Measurements from ENCODE around the gene ZNF236. TPM values are rescaled to one million over a fixed set of nuclear protein-coding genes. Genes with fewer than 3 reads are reported as not detected.

Gene ZNF236
- total RNA-seq, 1 experiment from 2014 or later: 6.3 TPM

DNA sequence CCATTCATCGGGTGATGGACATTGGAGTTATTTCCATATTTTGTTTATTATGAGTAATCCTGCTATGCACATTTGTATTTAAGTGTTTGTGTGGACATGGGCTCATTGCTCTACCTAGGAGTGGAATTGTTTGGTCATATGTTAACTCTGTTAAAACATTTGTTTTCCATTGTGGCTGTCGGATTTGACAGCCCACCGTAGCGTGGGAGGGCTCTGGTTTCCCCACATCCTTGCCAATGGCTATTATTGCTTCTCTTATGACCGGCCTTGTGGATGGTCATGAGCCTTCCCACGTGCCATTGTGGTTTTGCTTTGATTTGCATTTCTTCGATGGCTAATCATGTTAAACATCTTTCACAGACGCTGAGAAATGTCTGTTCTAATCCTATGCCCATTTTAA, 92.0 kb downstream of the ZNF236 start:
- Histone ChIP-seq H3K27ac (no peak overlapping the region), H3K36me3 (peaks cover 34% of the 10 kb centered on the region), H3K27me3 (replicated peaks) (no peaks in the 10 kb centered on the region), H3K4me1 (replicated peaks) (no peaks in the 10 kb centered on the region), H3K9me3 (replicated peaks) (no peaks in the 10 kb centered on the region), H3K4me3 (no peak overlapping the region)
- no peak for DNase-seq (ENCODE audit: low read depth in 1 of 2, low spot score in 2 of 2)

DNA sequence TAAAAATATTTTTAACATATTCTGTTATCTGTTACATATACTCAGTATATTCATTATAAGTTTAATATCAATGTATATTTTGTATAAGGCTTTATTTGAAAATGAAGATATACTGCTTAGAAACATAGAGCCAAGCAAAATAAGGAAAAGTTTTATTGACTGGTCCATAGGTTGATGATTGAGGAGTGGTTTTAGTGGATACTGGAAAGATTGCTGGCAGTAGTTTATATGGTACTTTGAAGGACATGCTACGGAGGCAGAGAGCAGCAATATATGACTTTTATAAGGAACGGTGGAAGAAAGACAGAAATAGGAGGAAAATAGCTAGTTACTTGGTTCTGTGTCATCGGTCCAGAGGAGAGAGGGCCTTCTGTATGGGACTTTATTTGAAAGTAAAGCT, 92.4 kb downstream of the ZNF236 start:
- Histone ChIP-seq H3K27me3 (replicated peaks) (no peaks in the 10 kb centered on the region), H3K36me3 (peaks cover 38% of the 10 kb centered on the region), H3K27ac (no peak overlapping the region), H3K4me3 (no peak overlapping the region), H3K9me3 (replicated peaks) (no peaks in the 10 kb centered on the region), H3K4me1 (replicated peaks) (no peaks in the 10 kb centered on the region)
- no peak for DNase-seq (ENCODE audit: low read depth in 1 of 2, low spot score in 2 of 2)

DNA sequence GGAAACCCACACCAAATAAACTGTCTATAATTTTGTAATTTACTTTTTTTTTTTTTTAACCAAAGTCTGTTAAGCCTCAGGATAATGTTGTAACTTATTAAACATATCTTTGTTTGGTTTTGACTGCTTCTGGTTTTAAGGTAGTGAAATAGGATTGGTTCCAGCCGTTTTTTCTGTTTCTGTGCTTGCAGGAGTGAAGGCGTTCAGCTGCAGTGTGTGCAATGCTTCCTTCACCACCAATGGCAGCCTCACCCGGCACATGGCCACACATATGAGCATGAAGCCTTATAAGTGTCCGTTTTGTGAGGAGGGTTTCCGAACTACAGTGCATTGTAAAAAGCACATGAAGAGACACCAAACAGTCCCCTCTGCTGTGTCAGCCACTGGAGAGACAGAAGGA, 93.1 kb downstream of the ZNF236 start:
- no peak for DNase-seq (ENCODE audit: low read depth in 1 of 2, low spot score in 2 of 2)

DNA sequence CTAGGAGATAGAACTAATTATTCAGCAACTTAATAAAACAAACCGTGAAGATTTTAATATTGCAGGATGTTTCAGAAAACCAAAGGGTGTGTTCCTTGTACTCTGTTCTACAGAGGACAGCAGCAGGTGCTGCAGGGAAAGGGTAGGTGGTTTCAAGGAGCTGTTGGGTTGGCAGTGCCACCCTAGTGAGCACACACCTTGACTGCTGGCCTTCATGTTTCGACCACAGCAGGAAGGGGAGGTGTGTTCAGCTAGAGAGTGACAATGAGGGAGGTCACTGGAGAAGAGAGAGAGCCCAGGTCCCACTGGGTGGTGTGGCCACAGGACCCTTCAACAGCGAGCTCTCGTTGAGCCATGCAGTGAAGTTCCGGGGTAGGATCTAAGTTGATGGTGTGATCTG, 98.6 kb downstream of the ZNF236 start:
- Histone ChIP-seq H3K4me3 (no peak overlapping the region), H3K27ac (no peak overlapping the region), H3K36me3 (peaks cover 42% of the 10 kb centered on the region), H3K27me3 (replicated peaks) (no peaks in the 10 kb centered on the region), H3K4me1 (replicated peaks) (no peaks in the 10 kb centered on the region), H3K9me3 (replicated peaks) (no peaks in the 10 kb centered on the region)
- no peak for DNase-seq (ENCODE audit: low read depth in 1 of 2, low spot score in 2 of 2)

More for the DNA sequence above, 93.1 kb downstream of the ZNF236 start:
- Histone ChIP-seq H3K27ac (no peak overlapping the region), H3K27me3 (replicated peaks) (no peaks in the 10 kb centered on the region), H3K9me3 (replicated peaks) (no peaks in the 10 kb centered on the region), H3K4me1 (replicated peaks) (no peaks in the 10 kb centered on the region), H3K36me3 (peaks cover 37% of the 10 kb centered on the region), H3K4me3 (no peak overlapping the region)

DNA sequence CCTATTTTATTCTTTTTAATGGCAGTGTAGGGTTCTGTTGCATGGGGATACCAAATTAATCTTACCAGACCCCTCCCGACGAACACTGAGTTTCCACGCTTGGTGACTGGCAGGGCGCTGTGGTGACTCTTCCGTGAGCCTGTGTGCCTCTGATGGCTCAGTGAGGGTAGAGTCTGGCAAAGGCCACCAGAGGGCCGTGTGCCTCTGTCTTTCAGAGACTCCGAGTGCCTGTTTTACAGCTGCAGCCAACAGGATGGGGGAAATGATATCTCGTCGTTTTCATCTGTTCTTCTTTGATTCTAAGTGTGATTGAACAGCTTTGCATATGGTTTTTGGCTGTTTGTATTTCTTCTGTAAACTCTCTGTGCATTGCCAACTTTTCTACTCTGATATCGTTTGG, 99.8 kb downstream of the ZNF236 start:
- Histone ChIP-seq H3K4me1 (replicated peaks) (no peaks in the 10 kb centered on the region), H3K27me3 (replicated peaks) (no peaks in the 10 kb centered on the region), H3K4me3 (no peak overlapping the region), H3K36me3 (peaks cover 41% of the 10 kb centered on the region), H3K9me3 (replicated peaks) (no peaks in the 10 kb centered on the region), H3K27ac (no peak overlapping the region)
- DNase-seq (ENCODE audit: low read depth in 1 of 2, low spot score in 2 of 2): no peak

DNA sequence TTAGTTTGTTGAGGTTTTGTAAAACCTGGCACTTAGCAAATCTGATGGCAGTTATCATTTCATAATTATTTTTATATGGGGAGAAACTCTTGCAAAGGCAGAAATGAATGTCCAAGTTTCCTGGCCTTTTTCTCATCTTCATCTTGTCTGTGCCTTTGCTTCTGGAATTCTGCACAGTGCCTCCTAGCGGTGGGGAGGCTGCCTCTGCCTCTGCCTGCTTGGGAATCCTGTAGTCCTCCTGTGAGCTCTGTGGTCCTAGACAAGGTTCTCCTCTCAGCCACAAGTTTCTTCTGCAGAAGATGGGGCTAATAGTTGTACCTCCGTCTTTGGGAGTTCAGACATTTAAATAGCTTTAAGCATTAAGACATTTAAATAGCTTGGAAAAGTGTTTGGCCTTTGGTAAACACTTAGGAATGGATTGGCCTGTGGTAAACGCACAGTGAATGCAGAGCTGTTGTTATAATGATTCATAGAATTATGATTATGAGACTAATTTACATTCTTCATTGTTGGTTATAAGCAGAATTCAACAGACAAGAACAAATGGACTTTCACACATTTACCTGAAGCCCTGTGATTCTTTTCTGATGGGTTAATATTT, 101.2 kb downstream of the ZNF236 start:
- no peak overlapping the region for H3K4me3 ChIP-seq
- no peaks in the 10 kb centered on the region for H3K9me3 ChIP-seq (replicated peaks)
- peak in 1 of 2 experiments; percentile 5 for DNase-seq (ENCODE audit: low read depth in 1 of 2, low spot score in 2 of 2)
- no peaks in the 10 kb centered on the region for H3K27me3 ChIP-seq (replicated peaks)
- H3K27ac ChIP-seq: no peak overlapping the region
- H3K4me1 ChIP-seq (replicated peaks): no peaks in the 10 kb centered on the region
- peaks cover 50% of the 10 kb centered on the region for H3K36me3 ChIP-seq

DNA sequence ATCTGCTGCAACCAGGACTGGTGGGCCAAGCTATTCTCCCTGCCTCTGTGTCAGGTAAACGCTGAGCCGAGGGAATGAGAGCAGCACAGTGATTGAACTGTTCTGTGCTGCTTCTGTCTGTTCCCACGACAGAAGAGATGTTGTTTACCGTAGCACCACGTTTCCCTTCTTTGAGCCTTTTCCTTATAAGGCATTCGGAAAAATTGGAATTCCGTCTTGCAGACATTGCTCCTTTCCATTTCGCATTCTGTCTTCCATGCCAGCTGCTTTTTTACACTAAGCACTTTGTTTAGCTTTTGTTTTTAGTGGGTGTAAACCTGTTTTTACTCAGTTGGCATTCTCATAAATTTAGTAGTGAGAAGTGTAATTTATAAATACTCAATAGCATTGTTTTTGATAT, 103.1 kb downstream of the ZNF236 start:
- no peak overlapping the region for H3K4me3 ChIP-seq
- DNase-seq (ENCODE audit: low read depth in 1 of 2, low spot score in 2 of 2): no peak
- no peak overlapping the region for H3K27ac ChIP-seq
- no peaks in the 10 kb centered on the region for H3K4me1 ChIP-seq (replicated peaks)
- no peaks in the 10 kb centered on the region for H3K9me3 ChIP-seq (replicated peaks)
- no peaks in the 10 kb centered on the region for H3K27me3 ChIP-seq (replicated peaks)
- peaks cover 51% of the 10 kb centered on the region for H3K36me3 ChIP-seq

DNA sequence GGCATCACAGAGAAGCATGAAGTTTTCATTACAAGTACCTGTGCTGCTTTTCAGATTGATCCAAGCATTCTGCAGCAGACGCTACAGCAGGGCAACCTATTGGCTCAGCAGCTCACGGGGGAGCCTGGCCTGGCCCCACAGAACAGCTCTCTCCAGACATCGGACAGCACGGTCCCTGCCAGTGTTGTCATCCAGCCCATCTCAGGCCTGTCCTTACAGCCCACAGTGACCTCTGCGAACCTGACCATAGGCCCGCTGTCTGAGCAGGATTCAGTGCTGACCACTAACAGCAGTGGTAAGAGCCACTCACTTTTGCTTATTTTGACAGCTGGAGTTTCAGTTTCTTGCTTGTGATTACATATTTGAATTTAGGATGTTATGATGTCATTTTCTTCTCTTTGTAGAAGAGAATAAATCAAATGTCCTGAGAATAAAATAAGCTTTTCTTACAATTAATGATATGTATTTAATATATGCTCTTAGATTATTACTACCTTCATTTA, 104.9 kb downstream of the ZNF236 start:
- no peaks in the 10 kb centered on the region for H3K9me3 ChIP-seq (replicated peaks)
- peaks cover 47% of the 10 kb centered on the region for H3K36me3 ChIP-seq
- no peaks in the 10 kb centered on the region for H3K4me1 ChIP-seq (replicated peaks)
- H3K4me3 ChIP-seq: no peak overlapping the region
- H3K27ac ChIP-seq: no peak overlapping the region
- H3K27me3 ChIP-seq (replicated peaks): no peaks in the 10 kb centered on the region
- no peak for DNase-seq (ENCODE audit: low read depth in 1 of 2, low spot score in 2 of 2)

DNA sequence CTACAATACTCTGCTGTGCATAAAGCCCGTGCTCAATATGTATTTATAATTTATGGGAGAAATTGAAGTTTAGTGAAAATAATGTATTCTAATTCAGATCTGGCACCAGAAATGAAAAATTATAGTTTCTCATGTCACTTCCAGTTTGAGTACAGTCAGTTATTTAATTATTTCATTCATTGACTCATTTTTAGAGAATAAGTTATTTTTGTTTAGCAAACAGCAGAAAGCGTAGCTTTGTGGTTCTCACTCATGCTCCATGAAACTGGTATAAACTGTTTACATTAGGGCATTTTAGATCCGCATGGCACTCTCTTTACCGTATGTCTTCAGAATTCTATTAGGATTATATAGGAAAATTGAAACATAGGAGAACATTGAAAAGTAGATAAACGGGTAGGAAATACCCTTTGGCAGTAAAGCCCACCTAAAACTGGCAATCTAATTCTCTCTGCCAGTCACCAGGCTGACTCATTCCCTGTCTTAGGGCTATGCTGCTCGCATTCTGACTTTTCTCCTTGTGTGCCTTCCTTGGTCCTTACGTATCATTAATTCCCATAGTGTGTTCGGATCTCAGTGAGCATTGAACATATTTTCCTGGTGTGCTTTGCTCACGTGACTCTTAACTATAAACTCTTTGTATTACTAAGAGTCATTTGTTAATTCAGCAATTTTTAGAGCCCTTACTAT, 106.0 kb downstream of the ZNF236 start:
- Histone ChIP-seq H3K36me3 (peaks cover 47% of the 10 kb centered on the region), H3K27me3 (replicated peaks) (no peaks in the 10 kb centered on the region), H3K27ac (no peak overlapping the region), H3K4me1 (replicated peaks) (no peaks in the 10 kb centered on the region), H3K4me3 (no peak overlapping the region), H3K9me3 (replicated peaks) (no peaks in the 10 kb centered on the region)
- no peak for DNase-seq (ENCODE audit: low read depth in 1 of 2, low spot score in 2 of 2)

DNA sequence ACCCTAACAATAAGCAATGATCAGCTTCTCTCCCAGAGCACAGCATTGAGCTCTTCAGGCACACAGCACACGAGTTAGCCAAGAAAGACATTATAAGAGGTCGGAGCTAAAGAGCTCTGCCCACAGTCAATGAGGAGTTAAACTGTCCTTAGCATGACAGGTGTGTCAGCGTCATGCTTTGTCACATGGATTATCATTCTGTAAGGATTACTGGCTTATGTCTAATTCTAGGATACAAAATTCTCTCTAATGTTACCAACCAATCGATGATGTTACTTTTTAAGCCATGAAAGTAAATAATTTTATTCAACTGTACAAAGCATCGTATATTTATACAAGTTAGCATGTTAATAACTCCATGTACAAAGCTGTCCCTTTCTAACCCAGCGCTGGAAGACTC, 108.8 kb downstream of the ZNF236 start:
- Histone ChIP-seq H3K9me3 (replicated peaks) (no peaks in the 10 kb centered on the region), H3K27ac (no peak overlapping the region), H3K4me3 (no peak overlapping the region), H3K36me3 (peaks cover 32% of the 10 kb centered on the region), H3K4me1 (replicated peaks) (no peaks in the 10 kb centered on the region), H3K27me3 (replicated peaks) (no peaks in the 10 kb centered on the region)
- DNase-seq (ENCODE audit: low read depth in 1 of 2, low spot score in 2 of 2): no peak

DNA sequence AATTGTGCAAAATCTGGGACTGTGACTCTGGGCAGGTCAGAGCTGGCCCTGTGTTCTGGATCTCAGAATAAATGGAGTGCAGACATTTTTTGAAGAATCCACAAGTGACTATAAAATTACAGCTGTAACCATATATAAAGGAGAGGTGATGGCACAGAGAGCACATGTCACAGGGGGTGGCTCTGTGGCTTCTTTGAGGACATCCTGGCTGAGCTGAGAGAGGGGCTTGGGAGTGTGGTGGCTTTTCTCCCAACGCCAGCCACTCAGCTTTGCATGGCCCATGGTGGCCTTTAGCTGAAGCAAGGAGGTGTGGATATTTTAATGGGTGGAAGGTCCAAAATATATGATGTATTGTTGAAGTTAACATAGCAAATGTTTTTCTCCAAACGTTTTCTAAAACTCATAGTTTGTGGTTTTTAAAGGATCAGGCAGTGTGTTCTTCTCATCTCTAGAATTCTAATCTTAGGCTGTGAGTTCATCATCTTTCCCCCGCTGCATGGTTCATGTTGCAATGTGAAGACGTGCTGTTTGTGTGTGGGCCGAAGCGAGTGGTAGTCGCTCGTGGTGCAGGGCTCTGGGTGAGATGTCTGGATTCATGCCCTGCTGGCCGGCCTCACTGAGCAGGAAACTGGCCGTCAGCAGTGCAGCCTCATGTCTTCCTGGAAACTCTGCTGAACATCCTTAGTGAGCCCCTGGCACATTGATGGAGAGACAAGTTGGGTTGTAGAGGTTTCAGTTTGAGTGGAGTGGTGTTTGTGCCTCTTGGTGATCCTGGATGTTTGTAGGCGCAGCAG, 109.9 kb downstream of the ZNF236 start:
- Histone ChIP-seq H3K4me3 (no peak overlapping the region), H3K36me3 (peaks cover 33% of the 10 kb centered on the region), H3K9me3 (replicated peaks) (no peaks in the 10 kb centered on the region), H3K4me1 (replicated peaks) (no peaks in the 10 kb centered on the region), H3K27ac (no peak overlapping the region), H3K27me3 (replicated peaks) (no peaks in the 10 kb centered on the region)
- DNase-seq (ENCODE audit: low read depth in 1 of 2, low spot score in 2 of 2): no peak

DNA sequence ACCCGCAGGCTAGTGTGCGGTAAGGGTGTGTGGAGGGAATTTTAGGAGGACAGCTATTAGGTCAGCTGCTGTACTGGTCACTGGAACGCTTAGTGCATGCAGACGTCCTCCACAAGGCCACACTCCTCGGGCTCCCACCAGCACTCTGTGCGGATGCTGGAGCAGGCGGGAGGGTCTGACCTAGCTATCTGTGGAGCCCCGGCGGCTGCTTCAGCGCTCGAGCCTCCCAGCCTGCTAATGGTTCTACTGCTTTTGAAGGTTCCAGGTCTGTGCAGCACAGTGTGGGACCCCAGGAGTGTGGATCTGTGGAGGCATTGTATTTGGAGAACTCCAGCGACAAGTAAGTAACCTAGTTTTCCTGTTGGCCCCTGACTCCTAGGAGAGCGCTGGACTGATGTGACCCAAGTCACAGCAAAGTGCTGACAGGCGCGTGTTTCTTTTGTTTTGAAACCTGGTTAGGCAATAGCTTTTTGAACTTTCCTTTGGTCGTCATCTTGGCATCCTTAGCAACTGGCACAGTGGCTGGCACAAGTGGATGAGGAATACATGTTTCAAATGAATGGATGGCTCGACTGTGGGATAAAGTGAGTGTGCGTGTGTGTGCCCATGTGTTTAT, 113.5 kb downstream of the ZNF236 start:
- H3K4me3 ChIP-seq: no peak overlapping the region
- H3K9me3 ChIP-seq (replicated peaks): no peaks in the 10 kb centered on the region
- no peak for DNase-seq (ENCODE audit: low read depth in 1 of 2, low spot score in 2 of 2)
- H3K36me3 ChIP-seq: peaks cover 26% of the 10 kb centered on the region
- no peaks in the 10 kb centered on the region for H3K4me1 ChIP-seq (replicated peaks)
- no peak overlapping the region for H3K27ac ChIP-seq
- H3K27me3 ChIP-seq (replicated peaks): no peaks in the 10 kb centered on the region

DNA sequence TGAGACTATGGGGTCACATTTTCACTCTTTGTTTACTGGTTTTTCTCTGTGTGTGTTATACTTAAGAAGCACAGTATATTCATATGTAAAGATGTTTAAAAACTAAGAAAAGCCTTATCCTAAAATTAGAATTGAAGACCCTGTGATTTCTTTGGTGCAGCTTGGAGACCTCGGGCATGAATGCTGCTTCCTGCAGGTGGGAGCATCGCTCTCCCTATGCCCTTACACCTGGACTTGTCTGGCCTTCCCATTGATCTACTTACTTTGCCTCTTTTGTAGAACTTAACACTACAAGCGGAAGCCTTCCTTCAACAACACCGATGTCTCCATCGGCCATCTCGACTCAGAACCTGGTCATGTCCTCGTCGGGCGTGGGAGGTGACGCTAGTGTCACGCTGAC, 114.5 kb downstream of the ZNF236 start:
- DNase-seq (ENCODE audit: low read depth in 1 of 2, low spot score in 2 of 2): no peak
- Histone ChIP-seq H3K27ac (no peak overlapping the region), H3K27me3 (replicated peaks) (no peaks in the 10 kb centered on the region), H3K4me3 (no peak overlapping the region), H3K4me1 (replicated peaks) (no peaks in the 10 kb centered on the region), H3K9me3 (replicated peaks) (no peaks in the 10 kb centered on the region), H3K36me3 (peaks cover 26% of the 10 kb centered on the region)

DNA sequence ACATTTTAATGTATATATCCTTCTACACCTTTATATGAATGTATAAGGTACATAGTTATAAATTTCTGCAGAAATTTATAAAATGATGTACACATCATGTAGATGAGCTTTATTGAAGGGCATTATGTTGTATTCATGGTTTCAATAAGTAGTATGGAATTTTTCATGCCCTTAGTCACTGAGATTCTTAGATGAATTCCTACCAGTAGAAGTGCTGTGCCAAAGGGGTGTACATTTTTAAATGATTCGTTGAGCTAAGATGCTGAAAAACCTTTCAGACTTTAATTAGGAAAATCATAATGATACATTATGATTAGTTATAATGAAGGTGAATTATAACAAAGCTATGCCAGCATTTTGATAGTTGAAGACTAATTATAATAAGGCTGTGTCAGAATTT, 115.2 kb downstream of the ZNF236 start:
- no peak for DNase-seq (ENCODE audit: low read depth in 1 of 2, low spot score in 2 of 2)

More for the DNA sequence above, 115.2 kb downstream of the ZNF236 start:
- H3K4me3 ChIP-seq: no peak overlapping the region
- H3K4me1 ChIP-seq (replicated peaks): no peaks in the 10 kb centered on the region
- peaks cover 26% of the 10 kb centered on the region for H3K36me3 ChIP-seq
- no peaks in the 10 kb centered on the region for H3K27me3 ChIP-seq (replicated peaks)
- H3K9me3 ChIP-seq (replicated peaks): no peaks in the 10 kb centered on the region
- H3K27ac ChIP-seq: no peak overlapping the region
